WI38 (cell line): Measurements from ENCODE around the gene GLRA3.

Experiments used
- H3K4me3 ChIP-seq: 2 replicates; pipeline ENCODE4 v1.5.1; 2011; ENCODE audit warnings: low read depth, mild to moderate bottlenecking, control low read depth, low read length
- TF ChIP-seq, protein P1 (sequence below): IDR thresholded peaks from 2 replicates; pipeline ENCODE4 v1.5.1; 2012; ENCODE audit warnings: low read depth, mild to moderate bottlenecking, control low read depth, low read length

GLRA3 gene

GRCh38 chr4:174689618-174690017 is 139.4 kb downstream of the GLRA3 start:
- TF ChIP-seq, protein P1, sequence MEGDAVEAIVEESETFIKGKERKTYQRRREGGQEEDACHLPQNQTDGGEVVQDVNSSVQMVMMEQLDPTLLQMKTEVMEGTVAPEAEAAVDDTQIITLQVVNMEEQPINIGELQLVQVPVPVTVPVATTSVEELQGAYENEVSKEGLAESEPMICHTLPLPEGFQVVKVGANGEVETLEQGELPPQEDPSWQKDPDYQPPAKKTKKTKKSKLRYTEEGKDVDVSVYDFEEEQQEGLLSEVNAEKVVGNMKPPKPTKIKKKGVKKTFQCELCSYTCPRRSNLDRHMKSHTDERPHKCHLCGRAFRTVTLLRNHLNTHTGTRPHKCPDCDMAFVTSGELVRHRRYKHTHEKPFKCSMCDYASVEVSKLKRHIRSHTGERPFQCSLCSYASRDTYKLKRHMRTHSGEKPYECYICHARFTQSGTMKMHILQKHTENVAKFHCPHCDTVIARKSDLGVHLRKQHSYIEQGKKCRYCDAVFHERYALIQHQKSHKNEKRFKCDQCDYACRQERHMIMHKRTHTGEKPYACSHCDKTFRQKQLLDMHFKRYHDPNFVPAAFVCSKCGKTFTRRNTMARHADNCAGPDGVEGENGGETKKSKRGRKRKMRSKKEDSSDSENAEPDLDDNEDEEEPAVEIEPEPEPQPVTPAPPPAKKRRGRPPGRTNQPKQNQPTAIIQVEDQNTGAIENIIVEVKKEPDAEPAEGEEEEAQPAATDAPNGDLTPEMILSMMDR, result no peak
- no peak overlapping the region for H3K4me3 ChIP-seq

DNA sequence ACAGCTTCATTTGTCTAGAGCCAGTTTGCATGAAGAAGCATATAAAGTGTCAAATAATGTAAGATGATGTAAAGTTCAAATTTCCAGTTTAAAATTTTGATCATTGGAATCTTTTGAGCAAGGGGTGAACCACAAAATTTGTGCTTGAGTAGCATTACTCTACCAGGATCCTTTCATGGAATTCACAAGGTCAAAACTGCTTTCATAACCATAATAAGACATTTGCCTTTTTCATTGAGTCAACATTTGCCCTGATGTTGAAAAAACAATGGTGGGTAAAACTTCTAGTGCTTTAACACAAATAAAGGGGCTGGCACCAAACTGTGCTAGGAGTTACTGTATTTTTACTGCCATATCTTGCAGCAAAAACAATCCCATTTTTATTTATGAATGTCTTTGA is 142.2 kb downstream of the GLRA3 start:
- no peak overlapping the region for H3K4me3 ChIP-seq
- TF ChIP-seq, protein P1, result no peak

DNA sequence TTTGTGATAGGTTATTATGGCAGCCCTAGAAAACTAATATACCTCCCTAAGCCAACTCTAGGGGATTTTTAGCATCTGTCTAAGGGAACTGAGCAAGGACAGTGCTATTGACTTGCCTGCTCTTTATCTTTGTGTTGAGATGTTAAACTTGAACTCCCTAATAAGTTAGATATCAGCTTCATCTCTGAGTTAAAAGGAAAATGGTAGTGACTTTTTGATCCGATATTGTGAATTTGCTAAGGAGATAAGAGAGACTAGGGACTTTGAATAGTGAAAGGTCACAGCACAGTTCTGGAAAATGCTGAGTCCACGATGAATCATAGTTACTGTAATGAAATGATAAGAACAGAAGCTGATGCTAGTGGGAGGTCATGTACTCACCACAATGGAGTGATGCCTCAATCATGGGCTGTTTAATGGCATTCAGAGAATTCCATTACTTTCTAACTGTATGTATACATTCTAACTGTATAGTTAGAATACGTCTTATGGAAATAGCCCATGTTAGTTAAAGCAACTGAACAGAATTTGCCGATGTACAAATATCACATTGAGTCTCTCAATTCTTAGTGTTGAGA is 147.2 kb downstream of the GLRA3 start:
- TF ChIP-seq, protein P1, result no peak
- H3K4me3 ChIP-seq, result no peak overlapping the region

DNA sequence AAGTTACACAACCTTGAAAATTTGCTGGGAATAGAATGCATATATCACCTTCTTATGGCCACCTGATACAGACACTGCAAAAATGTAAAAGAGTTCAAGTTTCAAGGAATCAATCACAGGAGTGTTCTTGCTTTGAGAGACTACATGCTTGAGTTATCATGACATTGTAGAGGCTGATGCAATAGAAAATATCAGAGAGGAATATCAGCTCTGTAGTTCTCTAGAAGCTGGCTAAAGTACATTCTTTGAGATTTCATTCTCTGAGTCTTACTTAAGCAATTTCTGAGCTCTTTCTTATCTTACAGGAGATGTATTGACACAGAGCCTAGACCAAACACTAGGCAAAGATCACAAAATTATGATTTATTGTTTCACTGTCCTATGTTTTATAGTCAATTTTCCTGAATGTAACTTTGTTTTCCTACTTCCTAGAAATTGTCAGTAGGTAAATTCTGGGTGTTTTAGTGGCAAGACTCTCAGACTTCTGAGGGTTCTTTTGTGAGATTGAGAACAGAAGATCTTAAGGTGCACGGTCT is 154.7 kb downstream of the GLRA3 start:
- H3K4me3 ChIP-seq, result no peak overlapping the region
- TF ChIP-seq, protein P1, result no peak

DNA sequence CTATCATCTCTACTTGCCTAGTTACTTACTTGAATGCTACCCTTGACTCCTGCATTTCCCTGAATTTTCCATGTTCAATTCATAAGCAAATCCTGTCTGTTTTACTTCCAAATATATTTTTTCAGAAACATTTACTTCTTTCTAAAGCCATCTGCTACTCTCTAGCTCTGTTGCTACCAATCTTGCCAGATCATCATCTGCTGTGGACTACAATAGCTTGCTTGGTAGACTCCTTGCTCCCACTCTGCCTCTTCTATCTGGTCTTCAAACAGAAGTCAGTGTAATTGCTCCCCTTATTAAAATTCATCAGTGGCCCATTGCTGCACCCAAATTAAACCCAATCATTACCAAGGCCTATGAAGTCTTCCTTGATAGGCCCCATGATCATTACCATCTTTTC is 155.2 kb downstream of the GLRA3 start:
- TF ChIP-seq, protein P1, result no peak
- no peak overlapping the region for H3K4me3 ChIP-seq

DNA sequence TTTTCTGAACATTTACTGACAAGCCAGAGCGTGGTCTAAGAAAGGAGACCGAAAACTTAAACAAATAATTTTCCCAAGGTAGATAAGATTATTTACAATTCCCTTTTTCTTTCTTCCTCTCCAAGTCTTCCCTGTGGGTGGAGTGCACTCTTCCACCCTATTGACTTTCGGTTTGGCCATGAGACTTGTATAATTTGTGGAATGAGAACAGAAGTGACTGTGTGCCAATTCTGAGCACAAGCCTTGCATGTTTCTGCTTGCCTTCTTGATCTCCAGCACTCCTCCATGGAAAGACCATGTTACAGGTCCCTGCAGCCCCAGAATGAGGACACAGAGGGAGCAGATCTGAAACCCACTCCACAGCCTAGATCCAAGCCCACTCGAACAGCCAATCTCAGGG is 156.8 kb downstream of the GLRA3 start:
- H3K4me3 ChIP-seq, result no peak overlapping the region
- TF ChIP-seq, protein P1, result no peak

DNA sequence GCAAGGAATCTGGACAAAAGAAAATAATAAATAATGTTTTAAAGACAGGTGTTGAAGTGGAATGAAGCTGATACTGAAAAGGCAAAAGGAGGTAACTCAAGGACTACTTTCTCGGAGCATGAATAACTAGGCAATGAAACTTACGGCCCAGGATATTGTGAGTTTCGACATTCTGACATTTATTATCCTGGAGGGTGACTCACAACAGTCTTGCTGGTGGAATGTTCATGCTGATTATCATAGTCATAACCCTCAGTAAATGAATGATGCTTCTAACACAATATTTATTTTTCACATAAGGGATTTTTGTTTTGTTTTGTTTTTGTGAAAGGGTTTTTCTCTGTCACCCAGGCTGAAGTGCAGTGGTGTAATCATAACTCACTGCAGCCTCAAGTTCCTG is 159.8 kb downstream of the GLRA3 start:
- H3K4me3 ChIP-seq, result no peak overlapping the region
- TF ChIP-seq, protein P1, result no peak
